Gastroesophageal sphincter (tissue), 4 donors: Measurements from ENCODE around the gene VPS45. TPM values are rescaled to one million over a fixed set of nuclear protein-coding genes. Genes with fewer than 3 reads are reported as not detected.
"Not testable (repeated sequence)": the region's sequence is repeated elsewhere in the genome, so short reads cannot be mapped to it uniquely, and the experiment has no call there.

Experiments
- ATAC-seq: fragments of 150-250 bp; one replicate; pipeline ENCODE4 v1.9.1; 2016; ENCODE audit warnings: mild to moderate bottlenecking, moderate library complexity
- H3K27ac ChIP-seq, 4 donors: fragments of 200-600 bp; sonication (generic) in 3 of 4; 1 replicate in 3 of 4; 2 replicates in 1 of 4; pipeline ENCODE4 v1.5.1; 2016 to 2019
- H3K27me3 ChIP-seq: fragments of 200-600 bp; sonication (generic); one replicate; pipeline ENCODE4 v1.5.1; 2019
- H3K36me3 ChIP-seq, 2 donors: fragments of 200-600 bp; sonication (generic); one replicate each; pipeline ENCODE4 v1.5.1; 2019; ENCODE audit warnings: control low read depth in 1 of 2
- H3K4me1 ChIP-seq, 3 donors: fragments of 200-600 bp; sonication (generic); 1 replicate in 2 of 3; 2 replicates in 1 of 3; pipeline ENCODE4 v1.5.1; 2016 to 2019; ENCODE audit warnings: control low read depth in 2 of 3
- H3K4me3 ChIP-seq, 2 donors: fragments of 200-600 bp; sonication (generic); one replicate each; pipeline ENCODE4 v1.5.1; 2019; ENCODE audit warnings: mild to moderate bottlenecking in 1 of 2, moderate library complexity in 1 of 2
- H3K9me3 ChIP-seq, 3 donors: fragments of 200-600 bp; sonication (generic); one replicate each; pipeline ENCODE4 v1.5.1; 2017 to 2019; ENCODE audit warnings: control low read depth in 2 of 3
- CTCF ChIP-seq, 4 experiments: fragments of 200-600 bp in 2 of 4; fragments of 450-650 bp in 2 of 4; sonication (generic) in 1 of 4; IDR thresholded peaks; one replicate each; pipeline ENCODE4 v1.5.1; 2017 to 2019; ENCODE audit warnings: antibody characterized with exemption in 4 of 4, mild to moderate bottlenecking in 2 of 4, moderate library complexity in 2 of 4
- EP300 ChIP-seq: sonication (generic); formaldehyde crosslinking; IDR thresholded peaks from one replicate; pipeline ENCODE4 v1.6.1; 2017; ENCODE audit warnings: antibody characterized with exemption, mild to moderate bottlenecking
- POLR2A ChIP-seq, 2 donors: fragments of 450-650 bp; IDR thresholded peaks; one replicate each; pipeline ENCODE4 v1.6.1; 2017; ENCODE audit warnings: antibody characterized with exemption in 2 of 2, mild to moderate bottlenecking in 2 of 2, moderate library complexity in 1 of 2
- POLR2AphosphoS5 ChIP-seq: sonication (generic); formaldehyde crosslinking; IDR thresholded peaks from one replicate; pipeline ENCODE4 v1.6.1; 2017; ENCODE audit warnings: antibody characterized with exemption
- WGBS, 2 donors: methylation state at CpG; one replicate each; pipeline ENCODE4 v1.1.5; 2018; ENCODE audit warnings: low coverage in 1 of 2; 5-methylcytosine and 5-hydroxymethylcytosine counted together
- total RNA-seq, 4 donors: library from RNA; depleted of rRNA; stranded (reverse); fragments of >200 nt; gene quantifications; one replicate each; pipeline ENCODE4 v1.1.0, GENCODE V29; 2016

Gene VPS45
- total RNA-seq, 4 donors from 2014 or later, result 44.7 to 75.8 (median 50.4) TPM

- Histone ChIP-seq H3K27me3 (no peaks in the 10 kb centered on the region), H3K4me1 (no peaks in the 10 kb centered on the region), H3K27ac (no peak overlapping the region), H3K9me3 (no peaks in the 10 kb centered on the region), H3K4me3 (no peak overlapping the region), H3K36me3 (no peaks in the 10 kb centered on the region)
- no peak for TF ChIP-seq EP300
- TF ChIP-seq POLR2A (IDR thresholded peaks at IDR 0.05), result no peak
- TF ChIP-seq POLR2AphosphoS5, result no peak
- TF ChIP-seq CTCF (IDR thresholded peaks at IDR 0.05), result no peak
- WGBS, 2 donors, result 90 to 100% methylated on average over 1 to 2 of the region's 2 CpGs
- ATAC-seq, result no peak
Measured at GRCh38 chr1:150024156-150024555, 43.4 kb upstream of the VPS45 start.

- WGBS, 2 donors, result 90% methylated on average over 1 of the region's 1 CpG; no CpG with 5 or more reads in 1 of the 2 donors
- Histone ChIP-seq H3K4me1 (no peaks in the 10 kb centered on the region), H3K4me3 (no peak overlapping the region), H3K27ac (no peak overlapping the region), H3K36me3 (no peaks in the 10 kb centered on the region), H3K9me3 (no peaks in the 10 kb centered on the region), H3K27me3 (no peaks in the 10 kb centered on the region)
- TF ChIP-seq EP300, result no peak
- TF ChIP-seq POLR2AphosphoS5, result no peak
- TF ChIP-seq CTCF (IDR thresholded peaks at IDR 0.05), result no peak
- no peak for ATAC-seq
Measured at GRCh38 chr1:150028322-150028721, 39.3 kb upstream of the VPS45 start.

GRCh38 chr1:150034336-150034735, 33.2 kb upstream of the VPS45 start:
- no peak overlapping the region for H3K27ac ChIP-seq
- H3K36me3 ChIP-seq, result no peaks in the 10 kb centered on the region
- H3K27me3 ChIP-seq, result no peaks in the 10 kb centered on the region
- no peak for ATAC-seq
- no peaks in the 10 kb centered on the region for H3K9me3 ChIP-seq
- H3K4me3 ChIP-seq, result no peak overlapping the region
- TF ChIP-seq POLR2AphosphoS5 (no peak), POLR2A (IDR thresholded peaks at IDR 0.05) (no peak), EP300 (no peak)
- H3K4me1 ChIP-seq, result no peaks in the 10 kb centered on the region

- 69 to 89% methylated on average over 2 of the region's 2 CpGs for WGBS, 2 donors
- ATAC-seq, result no peak
- Histone ChIP-seq H3K36me3 (peaks cover 0 to 12% of the 10 kb centered on the region in 2 donors), H3K4me3 (no peak overlapping the region), H3K9me3 (no peaks in the 10 kb centered on the region), H3K27me3 (no peaks in the 10 kb centered on the region), H3K4me1 (peaks cover 0 to 8% (median 0%) of the 10 kb centered on the region in 3 donors), H3K27ac (no peak overlapping the region)
- TF ChIP-seq POLR2A (IDR thresholded peaks at IDR 0.05) (no peak), EP300 (no peak), CTCF (IDR thresholded peaks at IDR 0.05) (no peak), POLR2AphosphoS5 (no peak)
Measured at GRCh38 chr1:150049926-150050325, 17.6 kb upstream of the VPS45 start.

GRCh38 chr1:150051089-150051373, 16.5 kb upstream of the VPS45 start:
- WGBS, 2 donors, result 55 to 58% methylated on average over 6 to 7 of the region's 7 CpGs
- H3K36me3 ChIP-seq, result peaks cover 0 to 12% of the 10 kb centered on the region in 2 donors
- TF ChIP-seq POLR2AphosphoS5 (no peak), POLR2A (IDR thresholded peaks at IDR 0.05) (no peak), EP300 (no peak), CTCF (IDR thresholded peaks at IDR 0.05) (no peak)
- H3K27ac ChIP-seq, result no peak overlapping the region
- no peaks in the 10 kb centered on the region for H3K9me3 ChIP-seq
- no peak for ATAC-seq
- H3K27me3 ChIP-seq, result no peaks in the 10 kb centered on the region
- H3K4me1 ChIP-seq, result peaks cover 0 to 8% (median 0%) of the 10 kb centered on the region in 3 donors
- H3K4me3 ChIP-seq, result no peak overlapping the region

- not testable (repeated sequence) for H3K4me3 ChIP-seq, H3K36me3 ChIP-seq, H3K9me3 ChIP-seq, H3K27ac ChIP-seq, H3K27me3 ChIP-seq, ATAC-seq, H3K4me1 ChIP-seq
- WGBS, 2 donors, result 16 to 20% methylated on average over 2 to 3 of the region's 3 CpGs
Measured at GRCh38 chr1:150051905-150052412, 15.6 kb upstream of the VPS45 start.
